ENCODE data around the gene TRPM6.

The TRPM6 gene

DNA sequence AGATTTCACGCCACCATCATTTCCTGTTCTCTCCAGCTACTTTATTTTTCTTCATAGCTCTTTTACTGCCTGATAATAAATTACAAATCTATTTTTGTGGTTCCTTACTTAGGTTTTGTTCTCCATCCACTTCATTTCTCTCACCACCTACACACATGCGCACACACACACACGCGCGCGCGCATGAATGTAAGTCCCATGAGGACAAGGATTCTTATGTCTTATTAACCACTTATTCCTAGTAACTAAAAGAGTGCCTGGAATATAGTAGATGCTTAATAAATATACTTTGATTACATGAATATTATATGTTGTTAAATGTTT, 116.5 kb downstream of the TRPM6 start:
- no peak overlapping the region for H3K4me3 ChIP-seq (ENCODE audit: low read depth, low read length)
- DNase-seq (ENCODE audit: low read depth) = no peak
- TF ChIP-seq, protein P1, sequence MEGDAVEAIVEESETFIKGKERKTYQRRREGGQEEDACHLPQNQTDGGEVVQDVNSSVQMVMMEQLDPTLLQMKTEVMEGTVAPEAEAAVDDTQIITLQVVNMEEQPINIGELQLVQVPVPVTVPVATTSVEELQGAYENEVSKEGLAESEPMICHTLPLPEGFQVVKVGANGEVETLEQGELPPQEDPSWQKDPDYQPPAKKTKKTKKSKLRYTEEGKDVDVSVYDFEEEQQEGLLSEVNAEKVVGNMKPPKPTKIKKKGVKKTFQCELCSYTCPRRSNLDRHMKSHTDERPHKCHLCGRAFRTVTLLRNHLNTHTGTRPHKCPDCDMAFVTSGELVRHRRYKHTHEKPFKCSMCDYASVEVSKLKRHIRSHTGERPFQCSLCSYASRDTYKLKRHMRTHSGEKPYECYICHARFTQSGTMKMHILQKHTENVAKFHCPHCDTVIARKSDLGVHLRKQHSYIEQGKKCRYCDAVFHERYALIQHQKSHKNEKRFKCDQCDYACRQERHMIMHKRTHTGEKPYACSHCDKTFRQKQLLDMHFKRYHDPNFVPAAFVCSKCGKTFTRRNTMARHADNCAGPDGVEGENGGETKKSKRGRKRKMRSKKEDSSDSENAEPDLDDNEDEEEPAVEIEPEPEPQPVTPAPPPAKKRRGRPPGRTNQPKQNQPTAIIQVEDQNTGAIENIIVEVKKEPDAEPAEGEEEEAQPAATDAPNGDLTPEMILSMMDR (IDR thresholded peaks at IDR 0.05; ENCODE audit: low read depth, low read length, missing control alignments) = no peak
- in situ Hi-C loops (cut with HindIII; ENCODE audit: low sequenced_read_pairs) = no loop called here

GRCh38 chr9:74770508-74771261, 117.0 kb downstream of the TRPM6 start:
- TF ChIP-seq, protein P1 (IDR thresholded peaks at IDR 0.05; ENCODE audit: low read depth, low read length, missing control alignments) = peak; percentile 49
- no peak for DNase-seq (ENCODE audit: low read depth)
- no peak overlapping the region for H3K4me3 ChIP-seq (ENCODE audit: low read depth, low read length)
- in situ Hi-C loops (cut with HindIII; ENCODE audit: low sequenced_read_pairs) = no loop called here

DNA sequence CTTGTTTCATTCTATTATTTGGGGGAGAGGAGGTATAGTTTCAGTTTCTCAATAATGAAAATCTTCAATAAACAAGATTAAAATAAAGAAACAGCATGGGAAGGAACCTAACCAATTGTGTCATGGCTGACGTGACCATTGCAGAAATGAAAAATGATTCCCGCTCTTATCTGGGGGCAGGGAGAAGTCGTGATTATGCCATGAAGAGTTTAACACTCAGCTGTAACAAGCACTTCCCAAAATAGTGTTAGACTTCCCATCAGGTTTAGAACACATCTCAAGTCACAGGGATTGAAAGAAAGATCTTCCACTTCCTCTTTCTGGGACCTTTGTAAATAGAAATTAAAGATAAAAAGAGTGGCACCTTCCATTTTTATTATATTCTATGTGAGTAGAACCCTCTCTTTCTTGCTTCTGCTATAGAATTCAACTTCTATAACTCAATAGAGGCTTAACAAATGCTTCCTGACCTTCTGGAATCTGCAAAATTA, 122.2 kb downstream of the TRPM6 start:
- DNase-seq (ENCODE audit: low read depth) = no peak
- TF ChIP-seq, protein P1 (IDR thresholded peaks at IDR 0.05; ENCODE audit: low read depth, low read length, missing control alignments) = no peak
- in situ Hi-C loops (cut with HindIII; ENCODE audit: low sequenced_read_pairs) = no loop called here
- no peak overlapping the region for H3K4me3 ChIP-seq (ENCODE audit: low read depth, low read length)

GRCh38 chr9:74762950-74763349, 124.8 kb downstream of the TRPM6 start:
- no peak for DNase-seq (ENCODE audit: low read depth)
- no peak overlapping the region for H3K4me3 ChIP-seq (ENCODE audit: low read depth, low read length)
- in situ Hi-C loops (cut with HindIII; ENCODE audit: low sequenced_read_pairs) = no loop called here
- TF ChIP-seq, protein P1 (IDR thresholded peaks at IDR 0.05; ENCODE audit: low read depth, low read length, missing control alignments) = no peak

- DNase-seq (ENCODE audit: low read depth) = peak; percentile 42
- in situ Hi-C loops (cut with HindIII; ENCODE audit: low sequenced_read_pairs) = no loop called here
- TF ChIP-seq, protein P1 (IDR thresholded peaks at IDR 0.05; ENCODE audit: low read depth, low read length, missing control alignments) = no peak
- H3K4me3 ChIP-seq (ENCODE audit: low read depth, low read length) = no peak overlapping the region
Measured at GRCh38 chr9:74760031-74760700, 127.6 kb downstream of the TRPM6 start.

- DNase-seq (ENCODE audit: low read depth) = no peak
- no peak overlapping the region for H3K4me3 ChIP-seq (ENCODE audit: low read depth, low read length)
- in situ Hi-C loops (cut with HindIII; ENCODE audit: low sequenced_read_pairs) = no loop called here
- TF ChIP-seq, protein P1 (IDR thresholded peaks at IDR 0.05; ENCODE audit: low read depth, low read length, missing control alignments) = no peak
Measured at GRCh38 chr9:74755999-74756398, 131.7 kb downstream of the TRPM6 start.
